ENCODE data around the gene SRR.
"Not testable (repeated sequence)": the region's sequence is repeated elsewhere in the genome, so short reads cannot be mapped to it uniquely, and the experiment has no call there.

SRR gene

GRCh38 chr17:2264067-2264860 lies 39.5 kb upstream of the SRR start:
- POLR2A ChIA-PET = interaction anchor here (1.4 kb wide), 1 partner anchor 39 kb away, joined by 3 read pairs; the partner anchor contains the start of genes SMG6 and SRR
- TF ChIP-seq ZNF384 (IDR thresholded peaks at IDR 0.05) (no peak), SUZ12 (IDR thresholded peaks at IDR 0.05) (no peak), FOXM1 (IDR thresholded peaks at IDR 0.05; ENCODE audit: borderline replicate concordance) (no peak), LEF1 (IDR thresholded peaks at IDR 0.05; ENCODE audit: borderline replicate concordance) (no peak), BHLHE40 (IDR thresholded peaks at IDR 0.05; ENCODE audit: borderline replicate concordance) (no peak), HDGF (IDR thresholded peaks at IDR 0.05; ENCODE audit: borderline replicate concordance) (no peak), NFRKB (IDR thresholded peaks at IDR 0.05) (no peak), FOXA1 (IDR thresholded peaks at IDR 0.05) (no peak), TARDBP (IDR thresholded peaks at IDR 0.05) (no peak), CTBP1 (IDR thresholded peaks at IDR 0.05; ENCODE audit: borderline replicate concordance) (no peak), L3MBTL2 (conservative IDR thresholded peaks at IDR 0.05) (no peak), PKNOX1 (IDR thresholded peaks at IDR 0.05) (no peak), ELF4 (IDR thresholded peaks at IDR 0.05) (no peak), FOXK2 (IDR thresholded peaks at IDR 0.05) (no peak), SP1 (IDR thresholded peaks at IDR 0.05) (no peak), ARNT (IDR thresholded peaks at IDR 0.05) (no peak)
- no peak for DNase-seq (ENCODE audit: extremely low spot score)
- CTCF ChIA-PET = interaction anchor here (0.6 to 0.7 kb wide), 3 partner anchors 171 to 731 kb away, joined by 3 to 6 read pairs (median 3); no protein-coding TSS in a partner anchor

- DNase-seq (ENCODE audit: extremely low spot score); POLR2A ChIA-PET: not testable (repeated sequence)
- CTCF ChIA-PET = interaction anchor here (0.5 to 0.6 kb wide), 3 partner anchors 17 to 732 kb away, joined by 3 to 8 read pairs (median 3); no protein-coding TSS in a partner anchor
These were observed 38.6 kb upstream of the SRR start for GRCh38 chr17:2265166-2265565.

- DNase-seq (ENCODE audit: extremely low spot score) = no peak
- no peak for TF ChIP-seq SUZ12 (IDR thresholded peaks at IDR 0.05)
- no peak for TF ChIP-seq FOXA1 (IDR thresholded peaks at IDR 0.05)
- TF ChIP-seq FOXK2 (IDR thresholded peaks at IDR 0.05) = no peak
- no peak for TF ChIP-seq PKNOX1 (IDR thresholded peaks at IDR 0.05)
- TF ChIP-seq LEF1 (IDR thresholded peaks at IDR 0.05; ENCODE audit: borderline replicate concordance) = no peak
- TF ChIP-seq FOXM1 (IDR thresholded peaks at IDR 0.05; ENCODE audit: borderline replicate concordance) = no peak
- TF ChIP-seq CTBP1 (IDR thresholded peaks at IDR 0.05; ENCODE audit: borderline replicate concordance) = no peak
- no peak for TF ChIP-seq HDGF (IDR thresholded peaks at IDR 0.05; ENCODE audit: borderline replicate concordance)
- no peak for TF ChIP-seq SP1 (IDR thresholded peaks at IDR 0.05)
- no peak for TF ChIP-seq ELF4 (IDR thresholded peaks at IDR 0.05)
- ChIA-PET POLR2A (no interaction called here), CTCF (no interaction called here)
These were observed 37.5 kb upstream of the SRR start for GRCh38 chr17:2266045-2266864.

- DNase-seq (ENCODE audit: extremely low spot score) = no peak
- CTCF ChIA-PET = no interaction called here
- TF ChIP-seq TARDBP (IDR thresholded peaks at IDR 0.05) = no peak
- TF ChIP-seq ARNT (IDR thresholded peaks at IDR 0.05) = no peak
- no peak for TF ChIP-seq SUZ12 (IDR thresholded peaks at IDR 0.05)
- TF ChIP-seq FOXA1 (IDR thresholded peaks at IDR 0.05) = no peak
- TF ChIP-seq LEF1 (IDR thresholded peaks at IDR 0.05; ENCODE audit: borderline replicate concordance) = no peak
- TF ChIP-seq FOXK2 (IDR thresholded peaks at IDR 0.05) = no peak
- no peak for TF ChIP-seq SP1 (IDR thresholded peaks at IDR 0.05)
- TF ChIP-seq BHLHE40 (IDR thresholded peaks at IDR 0.05; ENCODE audit: borderline replicate concordance) = no peak
- no peak for TF ChIP-seq ELF4 (IDR thresholded peaks at IDR 0.05)
- TF ChIP-seq ZNF384 (IDR thresholded peaks at IDR 0.05) = no peak
- TF ChIP-seq PKNOX1 (IDR thresholded peaks at IDR 0.05) = no peak
- no peak for TF ChIP-seq FOXM1 (IDR thresholded peaks at IDR 0.05; ENCODE audit: borderline replicate concordance)
- no peak for TF ChIP-seq NFRKB (IDR thresholded peaks at IDR 0.05)
- no peak for TF ChIP-seq L3MBTL2 (conservative IDR thresholded peaks at IDR 0.05)
- no peak for TF ChIP-seq HDGF (IDR thresholded peaks at IDR 0.05; ENCODE audit: borderline replicate concordance)
- no peak for TF ChIP-seq CTBP1 (IDR thresholded peaks at IDR 0.05; ENCODE audit: borderline replicate concordance)
- POLR2A ChIA-PET = no interaction called here
These were observed 36.9 kb upstream of the SRR start for GRCh38 chr17:2266865-2267228.

- POLR2A ChIA-PET = no interaction called here
- CTCF ChIA-PET = no interaction called here
- no peak for DNase-seq (ENCODE audit: extremely low spot score)
- TF ChIP-seq FOXK2 (IDR thresholded peaks at IDR 0.05) = no peak
- TF ChIP-seq FOXM1 (IDR thresholded peaks at IDR 0.05; ENCODE audit: borderline replicate concordance) = no peak
- no peak for TF ChIP-seq NFRKB (IDR thresholded peaks at IDR 0.05)
- no peak for TF ChIP-seq FOXA1 (IDR thresholded peaks at IDR 0.05)
- no peak for TF ChIP-seq SP1 (IDR thresholded peaks at IDR 0.05)
- TF ChIP-seq L3MBTL2 (conservative IDR thresholded peaks at IDR 0.05) = no peak
- no peak for TF ChIP-seq BHLHE40 (IDR thresholded peaks at IDR 0.05; ENCODE audit: borderline replicate concordance)
- no peak for TF ChIP-seq CTBP1 (IDR thresholded peaks at IDR 0.05; ENCODE audit: borderline replicate concordance)
- TF ChIP-seq PKNOX1 (IDR thresholded peaks at IDR 0.05) = no peak
These were observed 36.4 kb upstream of the SRR start for GRCh38 chr17:2267354-2267753.
